GM18873 (cell line): Measurements from ENCODE around the gene NEO1.

Source experiments
- ATAC-seq: cut with Tn5 transposase; IDR thresholded peaks from one replicate; pipeline ENCODE4 v1.9.1; 2021; ENCODE audit warnings: mild to moderate bottlenecking, moderate library complexity, moderate number of reproducible peaks; ENCODE audit not compliant: unreplicated experiment, low FRiP score

The NEO1 gene

DNA sequence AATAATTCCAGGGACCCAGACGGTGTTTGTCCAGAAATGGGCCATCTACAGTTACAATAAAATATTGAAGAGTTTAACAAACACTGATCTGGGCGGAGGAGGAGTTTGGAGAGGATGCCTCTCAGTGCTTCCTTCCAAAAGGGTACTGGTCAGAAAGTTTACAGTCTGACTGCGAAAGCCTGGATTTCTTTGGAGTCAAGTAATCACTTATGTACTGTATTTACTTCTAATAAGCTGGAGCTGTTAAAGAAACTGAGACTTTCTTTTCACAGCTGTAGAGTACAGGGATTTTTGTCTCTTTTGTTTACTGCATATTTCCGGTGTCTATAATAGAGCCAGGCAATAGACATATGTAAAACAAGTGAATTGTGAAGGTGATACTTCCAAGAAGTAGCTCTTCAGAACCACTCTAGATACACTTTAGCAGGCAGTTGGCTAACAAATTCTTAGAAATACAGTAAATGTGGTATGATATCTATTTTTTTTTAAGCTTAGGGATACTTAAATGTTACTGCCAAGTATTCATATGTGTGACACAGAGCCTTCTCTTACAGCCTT lies 22.1 kb upstream of the NEO1 start:
- ATAC-seq: no peak

DNA sequence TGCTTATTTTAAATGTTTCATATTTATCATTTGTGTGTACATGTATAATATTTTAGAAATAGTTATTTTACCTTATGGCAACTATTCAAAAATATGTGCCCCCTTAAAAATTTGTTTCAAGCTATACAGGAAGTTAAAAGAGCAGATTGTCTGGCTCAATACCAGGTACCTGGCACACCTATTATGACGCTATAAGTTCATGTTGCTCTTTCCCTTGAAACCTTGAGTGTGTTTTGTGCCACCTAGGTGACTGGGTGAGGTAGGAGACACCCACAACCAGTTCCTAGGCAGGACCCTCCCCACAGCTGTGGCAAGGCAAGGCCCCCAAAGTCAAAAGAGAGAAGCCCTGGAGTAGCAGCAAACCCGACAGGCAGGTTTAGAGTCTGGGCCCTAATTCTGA lies 20.6 kb upstream of the NEO1 start:
- ATAC-seq: no peak

DNA sequence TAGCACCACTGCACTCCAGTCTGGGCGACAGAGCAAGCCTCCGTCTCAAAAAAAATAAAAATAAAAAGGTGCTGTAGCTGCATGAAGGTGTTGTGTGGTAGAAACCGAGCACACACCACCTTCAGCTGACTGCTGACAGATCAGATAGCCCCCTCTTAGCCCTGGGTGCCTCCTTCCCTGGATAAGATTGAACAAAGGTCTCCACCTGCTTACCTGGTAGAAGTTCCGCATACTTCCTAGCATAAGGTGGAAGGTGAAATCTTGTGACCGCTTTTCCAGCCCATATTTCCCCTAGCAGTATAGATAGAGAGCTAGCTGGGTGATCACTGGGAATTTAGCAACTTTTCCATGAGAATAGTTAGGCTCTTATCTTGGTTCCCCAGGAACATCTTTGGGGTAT lies 18.7 kb upstream of the NEO1 start:
- no peak for ATAC-seq

DNA sequence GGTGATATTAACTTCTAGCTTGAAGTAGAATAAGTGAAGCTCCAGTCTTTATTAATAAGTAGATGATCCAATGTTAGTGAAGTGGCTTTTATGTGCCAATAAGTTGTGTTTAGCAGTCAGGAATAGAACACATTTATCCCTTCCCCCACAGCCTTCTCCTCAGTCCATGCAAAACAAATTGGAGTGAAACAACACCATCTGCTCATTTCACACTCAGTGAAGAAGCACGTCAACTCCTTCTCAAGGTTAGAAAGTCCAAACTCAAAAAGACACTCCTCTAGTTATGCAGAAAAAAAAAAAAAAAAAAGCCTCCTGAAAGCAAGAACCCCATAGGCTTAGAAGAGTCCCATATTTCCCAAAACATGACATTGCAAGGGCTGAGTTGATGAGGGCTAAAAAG lies 18.0 kb upstream of the NEO1 start:
- no peak for ATAC-seq

DNA sequence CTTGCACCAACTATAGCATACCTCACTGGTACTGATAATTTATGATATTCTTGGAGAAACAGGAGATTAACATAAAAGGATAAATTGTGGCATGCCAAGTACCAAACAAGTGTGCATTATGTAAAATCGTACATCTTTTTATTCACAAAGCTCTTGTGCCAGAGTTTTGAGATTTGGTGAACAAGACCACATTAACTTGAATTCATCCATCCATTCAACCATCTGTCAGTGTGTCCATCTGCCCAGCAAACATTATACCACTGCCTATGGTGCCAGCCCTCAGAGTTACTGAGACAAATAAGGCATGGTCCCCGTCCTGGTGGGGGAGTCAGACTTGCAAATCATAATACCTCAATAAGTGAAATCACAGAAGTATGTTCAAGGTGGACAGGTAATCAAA lies 17.0 kb upstream of the NEO1 start:
- ATAC-seq: no peak

DNA sequence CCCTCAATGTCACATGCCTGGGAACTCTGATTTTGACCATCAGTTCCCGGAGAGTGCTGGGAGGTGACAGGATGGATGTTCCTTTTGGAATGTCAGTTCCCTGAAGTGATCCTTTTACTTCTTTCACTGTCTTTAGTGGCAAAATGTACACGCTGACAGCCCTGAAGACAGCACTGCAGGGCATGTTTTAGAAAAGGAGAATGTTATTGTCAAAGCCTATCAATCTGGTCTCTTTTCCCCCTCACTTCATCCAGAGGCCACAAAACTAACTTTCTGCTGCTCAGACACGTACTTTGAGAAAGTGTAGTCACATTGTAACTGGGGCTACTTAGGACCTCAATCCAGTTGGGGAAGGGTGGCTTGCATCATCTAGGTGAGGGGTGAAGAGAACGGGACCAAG lies 14.0 kb upstream of the NEO1 start:
- ATAC-seq: no peak

DNA sequence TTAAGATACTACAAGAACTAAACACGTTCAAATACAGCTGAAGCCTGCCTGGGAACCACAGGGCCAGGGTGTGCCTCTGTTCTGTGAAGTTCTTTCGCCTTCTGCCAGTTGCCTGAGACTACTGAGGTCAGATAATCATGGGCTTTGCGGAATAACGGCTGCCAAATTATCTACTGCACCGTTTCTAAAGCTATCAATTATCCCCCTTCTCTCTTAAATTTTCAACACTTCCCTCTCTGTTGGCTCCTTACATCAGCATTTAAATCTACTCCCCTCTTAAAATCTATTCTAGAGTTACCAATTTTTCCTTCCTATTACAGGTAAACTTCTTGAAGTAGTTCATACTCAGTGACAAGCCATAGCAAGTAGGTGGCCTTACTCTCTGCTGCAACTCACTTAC lies 6.2 kb upstream of the NEO1 start:
- ATAC-seq: no peak

DNA sequence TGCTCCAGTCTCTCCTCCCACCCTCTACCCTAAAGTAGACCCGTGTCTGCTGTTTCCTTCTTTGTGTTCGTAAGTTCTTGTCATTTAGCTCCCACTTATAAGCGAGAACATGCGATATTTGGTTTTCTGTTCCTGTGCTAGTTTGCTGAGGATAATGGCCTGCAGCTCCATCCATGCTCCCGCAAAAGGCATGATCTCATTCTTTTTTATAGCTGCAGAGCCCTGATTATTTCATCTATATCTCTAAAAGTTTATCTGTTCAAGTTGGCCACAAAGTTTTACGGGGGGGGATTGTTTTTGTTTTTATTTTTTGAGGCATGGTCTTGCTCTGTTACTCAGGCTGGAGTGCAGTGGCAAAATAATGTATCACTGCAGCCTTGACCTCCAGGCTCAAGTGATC lies 4.4 kb upstream of the NEO1 start:
- no peak for ATAC-seq

DNA sequence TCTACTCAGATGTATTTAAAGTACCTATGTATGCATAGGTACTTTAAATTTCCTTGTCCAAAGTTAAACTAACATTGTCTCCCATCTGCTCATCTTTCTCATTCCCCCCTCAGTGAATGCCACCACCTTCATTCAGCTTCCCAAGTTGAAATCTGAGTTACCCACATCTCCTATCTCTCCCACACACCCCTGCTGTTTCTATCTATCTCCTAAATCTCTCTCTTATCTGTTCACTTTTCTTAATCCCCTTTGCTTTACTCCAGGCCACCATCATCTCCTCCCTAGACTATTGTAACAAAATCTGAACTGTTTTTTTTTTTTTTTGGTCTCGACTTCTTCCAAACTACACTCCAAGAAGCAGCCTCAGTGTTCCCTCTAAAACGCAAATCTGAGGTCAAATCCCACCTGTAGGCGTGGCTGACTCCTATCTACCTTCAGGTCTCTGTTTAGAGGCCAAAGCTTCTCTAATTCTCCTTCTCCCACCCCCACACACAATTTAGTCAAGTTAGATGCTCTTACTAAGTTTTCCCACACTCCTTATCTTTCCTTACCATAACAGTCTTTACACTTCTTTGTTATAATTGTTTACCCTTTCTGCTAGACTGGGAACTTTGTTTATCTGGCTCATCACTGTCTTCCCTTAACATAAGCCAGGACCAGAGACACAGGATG lies 3.5 kb upstream of the NEO1 start:
- ATAC-seq: no peak

DNA sequence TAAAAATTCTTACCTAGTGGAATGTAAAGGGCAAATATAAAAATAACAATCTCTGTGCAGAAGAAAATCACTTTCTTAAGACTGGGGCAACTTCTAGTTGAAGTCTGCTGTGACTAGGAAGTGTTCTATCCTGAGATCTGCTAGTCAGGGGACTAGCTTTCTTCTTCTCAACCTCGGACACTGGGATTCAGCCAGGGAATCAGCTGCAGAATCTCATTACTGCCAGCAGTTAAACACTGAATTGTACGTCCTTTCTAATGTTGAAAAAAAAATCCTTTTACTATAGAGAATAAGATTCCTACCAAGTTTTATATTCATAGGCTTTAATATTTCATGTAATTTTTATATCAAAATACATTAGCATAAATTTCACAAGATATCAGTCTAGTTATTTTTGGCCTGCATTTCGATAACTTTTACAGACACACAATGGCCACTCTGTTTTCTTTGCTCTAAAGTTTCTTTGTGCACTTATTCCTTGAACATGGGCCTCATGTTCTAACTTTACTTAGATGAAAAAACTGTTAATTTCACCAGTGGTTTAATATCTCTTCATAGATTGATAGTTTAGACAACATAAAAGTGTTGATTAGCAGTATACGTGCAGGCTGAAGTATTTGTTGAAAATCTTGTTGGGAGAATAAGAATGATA lies 2.6 kb upstream of the NEO1 start:
- no peak for ATAC-seq

DNA sequence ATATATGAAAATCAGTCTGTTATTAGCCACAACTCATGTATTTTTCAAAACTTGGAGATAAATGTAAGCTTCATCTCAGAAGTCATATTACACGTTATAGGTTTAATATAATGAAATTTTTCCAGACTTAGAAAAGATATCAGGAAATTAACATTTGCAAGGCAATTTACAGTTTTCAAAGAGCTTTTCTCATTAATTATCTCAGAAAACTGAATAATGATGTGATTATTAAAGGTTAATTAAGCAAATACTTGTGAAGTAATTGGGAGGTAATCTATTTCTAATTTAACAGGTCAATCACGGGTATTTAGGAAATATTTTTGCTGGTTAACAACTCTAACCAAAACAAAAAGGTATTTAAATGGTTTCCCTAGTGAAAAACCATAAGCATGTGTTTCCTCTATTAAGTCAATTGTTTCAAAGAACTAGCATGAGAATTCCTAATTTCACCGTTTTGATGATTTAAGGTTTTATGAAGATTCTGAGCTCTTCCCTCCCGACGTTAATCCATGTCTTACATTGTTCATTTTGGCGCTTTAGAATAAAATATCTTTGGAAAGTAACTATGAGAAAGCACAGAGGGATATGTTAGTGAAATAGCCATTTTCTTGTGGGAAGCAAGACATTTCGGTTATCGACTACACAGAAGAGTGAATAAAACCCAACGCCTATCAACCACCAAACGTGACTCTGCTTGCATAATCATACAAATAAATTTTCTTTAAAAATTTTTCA lies 1.5 kb upstream of the NEO1 start:
- ATAC-seq: no peak

DNA sequence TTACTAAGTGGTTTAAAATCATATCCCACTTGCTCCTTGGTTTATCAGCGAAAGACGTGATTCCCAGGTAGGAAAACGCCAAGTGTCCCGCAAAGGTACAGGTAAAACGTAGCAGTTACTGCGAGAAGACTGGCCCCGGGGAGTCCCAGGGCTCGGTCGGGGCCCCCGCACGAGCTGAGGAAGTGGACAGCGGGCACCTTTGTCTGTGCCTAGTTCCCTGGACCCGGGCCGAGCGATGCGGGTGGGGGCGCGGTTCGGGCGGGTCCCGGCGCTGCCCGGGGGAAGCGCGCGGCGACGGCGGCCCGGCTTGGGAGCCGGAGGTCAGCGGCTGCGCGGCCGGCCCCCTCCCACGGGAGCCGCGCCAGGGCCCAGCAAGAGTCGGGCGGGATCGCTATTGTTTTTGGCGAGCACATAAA lies 864 bp upstream of the NEO1 start:
- no peak for ATAC-seq

DNA sequence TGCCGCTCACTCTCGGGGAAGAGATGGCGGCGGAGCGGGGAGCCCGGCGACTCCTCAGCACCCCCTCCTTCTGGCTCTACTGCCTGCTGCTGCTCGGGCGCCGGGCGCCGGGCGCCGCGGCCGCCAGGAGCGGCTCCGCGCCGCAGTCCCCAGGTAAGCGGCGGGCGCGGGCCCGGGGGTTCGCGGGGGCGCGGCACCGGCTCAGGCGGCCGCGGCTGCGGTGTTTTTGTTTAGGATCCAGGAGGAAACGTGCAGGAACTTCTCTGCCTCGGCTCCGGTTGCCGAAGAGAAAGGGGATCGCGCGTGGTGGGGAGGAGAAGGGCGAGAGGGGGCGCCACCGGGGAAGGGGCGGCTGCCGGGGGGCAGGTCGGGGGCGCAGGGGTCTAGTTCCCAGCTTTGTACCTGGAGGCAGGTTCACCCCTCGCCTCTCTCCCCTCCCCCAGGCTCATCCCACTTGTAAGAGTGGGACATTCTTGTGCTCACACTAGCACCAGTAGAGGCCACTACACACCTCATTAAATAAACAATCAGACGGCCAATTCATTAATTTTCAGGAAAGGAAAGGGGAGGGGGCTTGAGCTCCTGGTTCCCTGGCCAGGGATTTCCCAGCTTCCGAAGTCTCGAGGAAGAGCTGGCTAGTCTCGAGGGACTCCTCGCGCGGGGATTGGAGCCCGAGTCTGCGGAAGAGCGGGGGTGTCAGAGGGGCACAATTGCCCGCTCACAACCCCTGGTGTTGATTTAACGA lies 562 bp downstream of the NEO1 start:
- ATAC-seq: no peak

DNA sequence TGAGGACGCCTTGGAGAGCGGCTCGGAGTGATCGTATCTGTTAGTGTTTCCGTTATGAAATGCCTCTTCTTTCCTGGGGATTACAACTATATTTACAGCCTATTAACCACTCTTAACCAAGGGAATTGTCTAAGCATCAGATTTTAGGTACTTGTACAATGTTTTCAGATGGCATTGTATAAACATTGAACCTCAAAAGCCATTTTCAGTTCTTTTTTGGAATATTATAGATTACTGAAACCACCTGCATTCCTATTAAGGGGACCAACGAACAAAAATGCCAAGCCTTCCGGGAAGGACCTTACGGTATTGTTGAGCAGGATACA lies 1.1 kb downstream of the NEO1 start:
- no peak for ATAC-seq

DNA sequence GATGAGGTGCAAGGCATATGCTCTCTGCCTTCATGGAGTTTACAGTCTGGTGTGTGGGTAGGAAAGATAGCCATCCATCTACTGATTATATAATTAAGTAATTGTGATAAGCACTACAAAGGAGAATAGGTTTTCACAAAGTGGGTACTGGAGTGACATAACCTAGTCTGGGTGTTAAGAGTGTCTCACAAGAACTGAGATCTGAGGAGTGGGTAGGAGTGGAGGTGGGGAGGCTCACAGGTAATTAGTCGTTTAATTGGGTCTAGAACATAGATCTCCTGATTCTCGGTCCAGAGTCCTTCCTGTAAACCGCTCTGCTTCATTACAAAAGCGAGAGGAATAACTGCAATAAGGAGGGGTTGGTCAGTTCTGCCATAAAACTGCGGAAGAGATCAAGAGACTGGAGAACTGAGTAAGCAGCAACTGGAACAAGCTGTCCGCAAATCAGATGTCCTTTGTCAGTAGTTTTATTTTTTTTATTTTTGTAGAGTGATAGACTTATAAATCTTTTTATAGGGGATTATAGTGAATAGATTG lies 2.2 kb downstream of the NEO1 start:
- no peak for ATAC-seq

DNA sequence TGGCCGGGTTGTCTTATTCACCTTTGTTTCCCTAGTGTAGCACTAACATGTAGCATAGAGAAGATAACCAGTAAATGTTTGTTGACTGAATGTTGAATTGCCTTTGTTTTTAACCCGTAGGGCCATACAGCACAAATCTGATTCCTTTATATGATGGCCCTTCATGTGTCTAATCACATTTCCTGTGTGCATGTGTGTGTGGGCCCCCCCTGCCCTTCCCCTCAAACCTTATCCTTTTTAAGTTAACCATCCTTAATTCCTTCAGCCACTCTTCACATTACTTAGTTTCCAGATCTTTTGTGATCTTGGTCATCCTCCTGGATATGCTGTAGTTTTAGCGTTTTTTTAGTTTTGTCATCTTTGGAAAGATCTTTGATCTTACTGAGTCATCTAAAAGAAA lies 4.2 kb downstream of the NEO1 start:
- ATAC-seq: no peak

DNA sequence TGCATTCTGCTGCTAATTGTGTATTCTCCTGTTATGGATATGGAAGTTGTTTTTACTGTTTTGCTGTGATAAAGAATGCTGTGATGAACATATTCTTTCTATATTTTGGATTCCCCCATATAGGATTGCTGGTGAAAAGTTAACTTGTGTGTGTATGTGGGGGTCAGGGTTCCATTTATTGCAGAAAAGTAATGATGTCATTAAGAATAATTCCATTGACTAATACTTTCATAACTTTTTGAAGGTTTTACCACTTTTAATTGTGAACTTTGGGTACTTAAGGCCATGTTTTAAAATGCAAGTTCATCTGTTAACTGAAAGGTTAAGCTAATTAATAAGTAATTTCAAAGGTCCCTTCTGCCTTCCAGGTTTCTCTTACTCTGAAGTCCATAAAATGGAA lies 6.2 kb downstream of the NEO1 start:
- no peak for ATAC-seq

DNA sequence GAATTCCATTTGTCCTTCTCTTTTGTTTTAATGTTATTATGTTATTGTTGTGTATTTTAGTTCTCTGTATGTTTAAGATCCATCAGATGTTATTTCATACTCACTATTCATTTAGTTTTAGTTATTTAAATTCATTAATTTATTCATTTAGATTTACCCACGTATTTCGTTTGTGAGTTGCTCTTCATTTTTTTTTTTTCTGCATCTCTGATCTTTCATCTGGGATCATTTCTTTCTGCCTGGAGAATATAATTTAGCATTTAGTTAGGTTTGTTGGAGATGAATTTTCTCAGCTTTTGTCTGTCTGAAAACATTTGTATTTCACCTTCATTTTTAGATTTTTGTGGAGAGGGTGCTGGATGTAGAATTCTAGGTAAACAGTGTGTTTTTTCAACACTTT lies 12.9 kb downstream of the NEO1 start:
- ATAC-seq: no peak

DNA sequence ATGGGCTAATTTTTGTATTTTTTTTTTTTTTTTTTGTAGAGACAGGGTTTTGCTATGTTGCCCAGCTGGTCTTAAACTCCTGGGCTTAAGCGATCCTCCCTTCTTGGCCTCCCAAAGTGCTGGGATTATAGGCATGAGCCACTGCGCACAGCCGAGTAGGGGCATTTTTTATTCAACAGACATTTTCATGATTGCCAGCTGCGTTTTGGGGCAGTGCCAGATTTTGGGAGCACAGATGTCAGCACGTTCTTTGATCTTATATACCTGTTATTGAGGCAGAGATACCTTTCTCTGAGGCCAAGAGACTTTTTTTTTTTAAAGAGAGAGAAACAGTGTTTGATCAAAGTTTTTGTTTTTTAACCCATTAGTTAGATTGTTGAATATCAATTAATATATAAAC lies 16.8 kb downstream of the NEO1 start:
- no peak for ATAC-seq

DNA sequence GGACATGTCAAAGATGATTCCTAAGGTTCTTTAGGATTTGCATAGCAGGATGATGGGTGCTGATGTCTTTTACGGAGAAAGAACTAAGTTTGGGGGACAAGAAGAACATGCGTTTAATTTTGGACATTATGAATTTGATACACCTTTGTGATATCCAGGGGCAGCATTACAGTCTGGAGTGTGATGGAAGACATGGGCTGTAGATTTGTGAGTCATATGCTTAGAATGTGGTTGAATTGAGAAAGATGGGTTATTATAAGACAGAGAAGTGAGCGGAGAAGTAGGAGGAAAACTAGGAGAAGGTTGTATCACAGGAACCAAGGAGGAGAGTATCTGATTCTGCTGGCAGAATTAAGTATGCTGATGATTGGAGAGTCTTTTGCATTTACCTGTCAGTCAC lies 20.6 kb downstream of the NEO1 start:
- ATAC-seq: no peak

DNA sequence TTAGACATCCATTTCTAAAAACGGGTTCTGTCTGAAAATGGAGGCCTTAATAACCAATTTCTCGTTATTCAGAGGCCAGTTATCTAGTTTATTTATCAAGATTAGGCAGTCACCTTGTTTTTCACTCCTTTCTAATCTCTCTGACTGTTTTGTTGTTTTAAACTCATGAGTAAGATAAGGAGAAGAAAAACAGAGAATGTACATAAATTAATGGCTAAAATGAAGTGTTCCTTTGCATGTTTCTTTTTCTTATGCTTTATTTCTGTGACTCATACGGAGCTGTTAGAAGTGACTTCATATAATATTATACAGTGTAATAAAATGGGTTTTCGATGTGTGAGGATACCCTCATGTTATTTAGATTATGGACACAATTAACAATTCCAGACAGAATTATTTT lies 22.0 kb downstream of the NEO1 start:
- no peak for ATAC-seq
